ENCODE results near the gene SLC15A4. TPM values are rescaled to one million over a fixed set of nuclear protein-coding genes. Genes with fewer than 3 reads are reported as not detected.

Gene SLC15A4
- total RNA-seq, 2 donors from 2014 or later = 15.6 to 16.2 TPM

DNA sequence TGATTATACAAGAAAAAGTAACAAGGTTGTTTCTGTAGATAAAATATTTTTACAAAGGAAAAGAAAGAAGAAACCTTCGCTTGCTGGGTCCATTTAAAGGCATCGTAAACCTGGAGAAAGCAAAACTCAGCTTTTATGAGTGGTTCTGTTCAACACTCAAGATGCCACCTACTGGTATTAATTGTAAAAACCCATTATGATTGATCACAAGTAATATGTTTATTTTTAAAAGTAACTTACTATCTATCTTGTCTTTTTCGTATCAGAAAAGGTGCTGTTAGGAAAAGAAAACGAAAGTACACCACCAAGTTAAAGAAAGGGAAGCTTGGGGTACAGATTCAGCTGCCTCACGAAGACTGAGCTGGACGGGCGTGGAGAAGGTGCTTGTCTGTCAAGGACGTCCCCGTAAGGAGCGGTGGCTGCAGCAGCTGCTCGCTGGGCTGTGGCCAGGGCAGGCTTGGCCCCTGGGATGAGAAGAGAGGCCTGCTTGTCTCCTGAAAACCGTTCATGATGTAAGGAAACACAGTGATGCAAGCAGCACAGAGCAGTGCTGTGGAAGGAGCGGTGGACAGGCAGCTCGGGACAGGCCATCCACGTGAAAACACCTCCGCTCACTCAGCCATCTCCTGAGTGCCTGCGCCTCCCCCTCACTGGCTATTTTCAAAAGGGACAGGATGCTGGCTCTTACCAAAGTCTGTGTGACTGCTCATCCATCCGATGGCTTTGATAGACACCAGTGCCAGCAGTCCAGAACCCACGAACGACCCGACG is 25.0 kb downstream of the SLC15A4 start:
- ATAC-seq (no peak), DNase-seq (no peak)
- intact Hi-C loops (cut with DNase I) = no loop called here

DNA sequence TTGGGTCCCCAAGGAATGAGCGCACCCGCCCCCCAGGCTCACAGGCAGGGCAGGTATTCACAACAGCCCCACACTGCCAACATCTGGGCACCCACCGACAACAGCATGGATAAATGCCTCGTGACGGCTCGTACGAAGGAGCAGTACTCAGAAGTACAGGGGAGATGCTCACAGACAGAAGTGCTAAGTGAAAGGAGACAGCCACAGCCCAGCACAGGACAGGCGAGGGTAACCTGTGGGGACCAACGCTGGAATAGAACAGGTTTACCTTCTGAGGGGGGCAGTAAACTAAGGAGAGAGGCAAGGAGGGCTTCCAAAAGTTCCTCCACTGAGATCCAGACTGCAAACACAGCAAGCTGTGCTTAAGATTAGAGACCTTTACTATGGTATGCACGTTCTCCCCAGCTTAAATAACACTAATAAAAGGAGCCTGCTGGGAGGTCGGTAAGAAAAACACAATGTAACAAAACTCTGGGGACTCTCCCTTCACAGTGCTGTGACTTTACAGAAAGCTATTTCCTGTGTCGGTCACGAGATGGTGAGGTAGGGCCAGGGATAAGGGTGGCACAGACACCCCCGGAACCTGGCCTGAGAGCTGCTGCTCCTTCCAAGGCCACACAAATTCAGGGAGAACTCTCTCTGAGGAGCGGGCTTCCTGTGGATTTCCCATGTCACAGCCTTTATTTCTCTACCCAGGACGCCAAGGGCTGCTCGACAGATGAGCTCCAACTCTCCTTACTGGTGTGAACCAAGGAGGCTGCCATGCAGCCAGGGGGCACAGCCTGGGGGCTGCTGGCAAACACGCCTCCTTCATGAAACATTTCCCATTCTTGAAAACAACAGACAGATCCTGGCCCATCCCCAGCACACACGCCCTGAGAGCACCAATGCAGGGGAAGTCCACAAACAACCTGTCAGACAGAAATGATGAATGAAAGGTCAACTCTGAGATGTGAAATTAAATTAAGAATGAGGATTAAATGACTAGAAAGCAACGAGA is 26.3 kb downstream of the SLC15A4 start:
- no peak for ATAC-seq
- intact Hi-C loops (cut with DNase I) = no loop called here
- DNase-seq = no peak

DNA sequence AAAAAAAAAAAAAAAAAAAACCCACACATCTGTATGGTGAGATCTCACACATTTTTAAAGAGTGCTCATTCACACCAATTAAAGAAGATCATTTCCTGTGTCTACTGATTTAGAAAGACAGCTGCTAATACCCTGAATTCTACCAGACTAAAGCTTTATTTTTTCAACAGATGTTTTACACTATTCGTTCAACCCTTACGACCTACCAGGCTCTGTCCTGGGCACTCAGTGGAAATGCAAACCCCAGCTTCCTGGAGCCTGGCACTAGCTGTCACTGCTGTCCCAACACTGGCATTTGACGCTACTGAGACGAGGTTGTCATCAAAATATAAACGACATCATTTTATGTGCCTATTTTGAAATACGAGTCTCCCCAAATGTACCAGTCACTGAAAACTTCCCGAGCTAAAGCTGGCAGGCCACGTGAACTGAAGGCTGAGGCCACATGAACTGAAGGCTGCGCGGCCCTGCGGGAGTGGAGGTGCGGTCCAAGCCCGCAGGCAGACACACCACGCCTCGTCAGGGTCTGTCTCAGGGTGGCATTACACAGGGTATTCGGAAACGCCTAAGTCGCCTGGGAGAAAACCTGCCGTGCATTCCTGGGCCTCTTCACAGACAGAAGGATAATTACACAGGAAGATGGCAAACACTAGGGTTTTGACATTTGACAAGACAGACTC is 27.2 kb downstream of the SLC15A4 start:
- DNase-seq (no peak), ATAC-seq (no peak)
- intact Hi-C loops (cut with DNase I) = no loop called here

DNA sequence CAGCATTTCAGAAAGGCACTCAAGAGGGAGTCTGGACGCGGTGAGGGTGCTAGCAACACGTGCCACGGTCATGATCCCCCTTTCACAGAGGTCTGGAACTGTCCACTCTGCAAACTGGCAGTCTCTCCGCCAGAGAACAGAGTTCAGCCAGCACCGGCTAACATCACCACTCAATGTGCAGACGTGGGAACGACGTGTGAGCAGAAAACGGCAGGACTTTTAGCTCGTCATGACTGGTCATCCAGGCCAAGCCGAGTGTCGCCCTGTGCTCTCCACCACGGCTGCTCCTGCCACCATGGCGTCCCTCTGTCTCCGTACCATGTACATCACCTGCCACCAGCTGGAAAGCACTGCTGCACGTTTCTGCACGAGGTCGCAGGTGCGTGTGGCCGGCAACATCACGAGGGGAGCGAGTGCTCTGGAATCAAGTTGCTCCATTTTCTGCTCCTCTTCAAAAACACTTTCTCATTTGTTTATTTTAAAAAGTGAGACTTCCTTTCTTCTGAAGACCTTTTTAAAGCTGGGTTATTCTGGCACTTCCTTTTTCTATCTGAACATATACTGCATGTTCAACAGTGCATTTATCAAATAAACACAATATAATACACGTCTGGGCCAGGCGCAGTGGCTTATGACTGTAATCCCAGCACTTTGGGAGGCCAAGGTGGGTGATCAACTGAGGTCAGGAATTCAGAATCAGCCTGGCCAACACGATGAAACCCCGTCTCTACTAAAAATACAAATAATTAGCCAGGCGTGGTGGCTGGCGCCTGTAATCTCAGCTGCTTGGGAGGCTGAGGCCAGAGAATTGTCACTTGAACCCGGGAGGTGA is 28.0 kb downstream of the SLC15A4 start:
- no peak for DNase-seq
- intact Hi-C loops (cut with DNase I) = no loop called here
- ATAC-seq = no peak

DNA sequence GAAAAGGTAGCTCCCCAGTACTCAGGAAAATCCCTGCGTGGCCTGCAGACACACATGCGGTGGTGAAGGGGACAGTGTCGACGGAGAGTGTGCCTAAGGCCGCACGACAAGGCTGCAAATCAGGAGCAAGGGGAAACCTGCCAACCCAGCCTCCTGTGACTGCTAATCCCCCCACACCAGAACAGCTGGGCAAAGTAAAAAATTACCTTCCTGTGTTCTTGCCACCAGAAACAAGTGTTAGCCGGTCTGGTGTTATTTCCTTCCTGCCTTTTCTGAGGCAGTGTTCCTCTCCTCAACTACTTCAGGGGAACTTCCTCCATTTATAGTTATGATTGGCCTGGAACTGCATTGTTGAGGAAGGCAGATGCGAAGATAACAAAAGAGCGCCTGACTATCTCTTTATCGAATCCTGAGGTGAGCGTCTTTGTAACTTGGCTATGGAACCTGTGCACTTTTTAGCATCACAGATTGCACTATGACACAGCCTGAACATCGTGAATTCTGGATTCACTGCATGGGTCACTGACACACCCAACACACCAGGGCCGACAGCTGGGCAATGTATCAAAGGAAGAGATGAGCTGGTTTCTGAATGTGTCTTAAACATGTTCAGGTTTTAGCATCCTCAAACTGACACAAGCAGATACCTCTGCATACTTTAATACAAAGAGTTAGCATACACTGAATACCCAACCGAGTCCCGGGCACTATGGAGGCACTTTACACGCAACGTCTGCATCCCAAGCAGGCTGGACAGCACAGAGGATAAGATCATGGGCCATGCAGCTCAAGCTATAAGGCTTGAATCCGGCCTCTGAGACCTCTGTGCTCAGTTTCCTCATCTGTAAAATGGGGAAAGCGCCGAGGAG is 28.9 kb downstream of the SLC15A4 start:
- DNase-seq (no peak), ATAC-seq (no peak)
- intact Hi-C loops (cut with DNase I) = no loop called here

DNA sequence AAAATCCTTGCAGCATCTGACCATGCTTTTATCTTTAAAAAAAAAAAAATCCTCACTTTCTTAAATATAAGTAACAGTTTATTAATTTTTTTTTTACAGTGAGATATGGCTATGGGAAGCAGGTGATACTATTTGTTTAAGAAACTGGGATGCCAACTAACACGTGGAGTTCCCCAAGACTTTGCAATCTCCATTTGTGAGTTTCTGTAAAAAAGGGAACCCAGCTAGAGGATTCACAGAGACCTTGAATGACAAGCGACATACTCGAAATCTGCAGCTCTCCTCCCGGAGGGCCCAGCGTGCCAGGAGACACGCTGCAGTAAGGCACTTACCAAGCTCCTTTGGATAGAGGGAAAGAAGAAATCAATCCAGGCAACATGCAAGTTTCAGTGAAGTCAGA is 30.1 kb downstream of the SLC15A4 start:
- no peak for ATAC-seq
- intact Hi-C loops (cut with DNase I) = no loop called here
- DNase-seq = no peak

DNA sequence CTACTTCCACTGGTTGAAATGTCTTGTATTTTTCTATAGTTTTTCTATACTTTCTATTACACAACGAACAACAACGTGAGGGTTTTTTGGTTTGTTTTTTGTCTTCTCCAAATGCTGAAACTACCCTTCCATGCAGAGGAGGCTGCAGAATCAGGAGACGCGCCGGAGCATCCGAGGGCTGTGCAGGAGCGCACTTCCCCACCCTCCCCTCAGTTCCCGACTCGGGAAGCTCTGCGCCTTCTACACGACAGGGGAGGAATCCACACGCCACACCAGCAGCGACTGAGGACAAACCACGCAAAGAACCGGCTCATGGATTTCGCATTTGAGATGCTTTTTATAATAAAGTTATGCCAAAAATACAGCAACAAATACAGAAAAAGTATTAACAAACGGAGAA is 30.9 kb downstream of the SLC15A4 start:
- intact Hi-C loops (cut with DNase I) = no loop called here
- DNase-seq = no peak

DNA sequence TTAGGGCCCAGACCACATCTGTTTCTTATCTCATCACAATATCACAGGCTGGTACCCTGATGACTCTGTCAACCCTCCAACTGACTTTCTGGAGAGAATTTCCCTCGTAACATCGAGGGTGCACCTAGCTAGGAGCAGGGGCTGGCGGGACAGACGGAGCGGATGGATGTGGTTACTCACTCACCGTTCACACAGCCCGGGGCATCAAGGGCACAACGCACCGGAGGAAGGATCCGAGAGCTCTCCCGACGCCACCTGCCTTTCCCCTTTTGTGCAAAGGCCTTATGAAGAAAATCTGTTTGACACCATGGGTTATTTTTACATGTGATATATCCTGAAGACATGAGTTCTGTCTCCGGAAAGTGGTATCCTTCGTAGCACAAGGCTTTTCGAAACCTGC is 31.4 kb downstream of the SLC15A4 start:
- ATAC-seq (no peak), DNase-seq (no peak)
- intact Hi-C loops (cut with DNase I) = no loop called here

More for the DNA sequence above, 30.9 kb downstream of the SLC15A4 start:
- no peak for ATAC-seq

DNA sequence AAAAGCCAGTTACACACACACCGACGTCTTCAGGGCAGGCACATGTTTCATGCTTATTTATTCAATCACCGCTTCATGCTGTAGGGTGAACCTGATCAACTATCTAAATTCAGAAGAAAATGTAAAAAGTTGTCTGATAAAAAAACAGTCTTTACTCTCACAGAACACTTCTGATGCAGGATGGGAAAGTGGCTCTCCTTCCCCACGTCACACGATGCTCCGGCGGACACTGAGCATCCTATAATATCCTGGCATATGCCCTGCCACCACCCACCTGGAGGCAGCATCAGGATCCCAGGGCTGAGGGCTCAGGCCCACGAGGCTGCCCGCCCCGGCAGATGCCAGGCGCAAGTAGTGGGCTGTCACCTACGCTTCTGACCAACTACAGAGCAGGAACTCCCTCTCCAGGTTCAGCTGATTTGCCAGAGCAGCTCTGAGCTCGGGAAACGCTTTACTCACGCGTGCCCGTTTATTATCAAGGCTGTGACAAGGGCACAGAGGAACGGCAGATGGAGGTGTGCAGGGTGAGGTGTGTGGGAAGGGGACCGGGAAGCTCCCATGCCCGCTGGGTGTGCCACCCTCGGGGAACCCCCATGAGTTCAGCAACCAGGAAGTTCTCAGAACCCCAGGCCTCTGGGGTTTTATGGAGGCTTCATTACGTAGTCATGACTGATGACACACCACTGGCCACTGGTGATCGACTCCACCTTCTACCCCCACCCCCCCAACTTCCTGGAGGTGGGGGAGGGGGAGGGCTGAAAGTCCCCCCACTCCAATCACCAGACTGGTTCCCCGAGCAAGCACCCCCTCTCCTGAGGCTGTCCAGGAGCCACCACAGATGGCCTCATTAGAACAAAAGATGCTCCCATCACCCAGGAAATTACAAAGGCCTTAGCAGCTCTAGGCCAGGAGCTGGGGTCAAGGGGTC is 32.1 kb downstream of the SLC15A4 start:
- ATAC-seq (no peak), DNase-seq (no peak)
- intact Hi-C loops (cut with DNase I) = no loop called here

DNA sequence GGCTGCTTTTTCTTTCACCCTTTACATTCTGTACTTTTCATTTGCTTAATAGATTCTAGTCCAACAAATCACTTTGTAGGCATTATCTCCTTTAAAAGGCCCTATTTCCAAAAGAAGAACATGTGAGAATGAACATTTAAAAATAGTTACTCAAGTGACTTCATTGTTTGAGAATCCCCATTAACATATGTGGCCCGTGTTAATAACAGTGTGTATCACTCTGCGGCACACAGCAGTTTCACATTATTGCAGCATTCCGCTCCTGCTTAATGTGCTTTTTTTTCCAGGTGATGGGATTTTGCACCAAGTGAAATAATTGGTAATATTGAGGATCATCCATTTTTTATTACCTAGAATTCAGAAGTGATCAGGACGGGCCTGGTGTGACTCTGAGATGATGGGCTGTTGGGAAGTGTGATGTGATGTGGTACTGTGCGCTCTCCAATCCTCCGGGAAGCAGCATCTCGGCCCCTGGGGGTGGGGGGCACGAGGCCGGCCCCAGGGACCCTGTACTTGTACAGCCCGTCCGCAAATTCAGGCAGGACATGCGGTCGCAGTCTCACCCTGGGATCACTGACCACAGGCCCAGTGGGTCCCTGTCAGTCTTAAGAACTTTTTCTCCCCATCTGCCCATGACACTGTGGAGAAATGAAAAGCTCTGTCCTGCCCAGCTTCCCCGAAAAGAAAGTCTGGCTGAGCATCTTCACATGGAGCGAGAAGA is 32.9 kb downstream of the SLC15A4 start:
- peak in 1 of 2 donors; percentile 11 for ATAC-seq
- DNase-seq = no peak
- intact Hi-C loops (cut with DNase I) = no loop called here

DNA sequence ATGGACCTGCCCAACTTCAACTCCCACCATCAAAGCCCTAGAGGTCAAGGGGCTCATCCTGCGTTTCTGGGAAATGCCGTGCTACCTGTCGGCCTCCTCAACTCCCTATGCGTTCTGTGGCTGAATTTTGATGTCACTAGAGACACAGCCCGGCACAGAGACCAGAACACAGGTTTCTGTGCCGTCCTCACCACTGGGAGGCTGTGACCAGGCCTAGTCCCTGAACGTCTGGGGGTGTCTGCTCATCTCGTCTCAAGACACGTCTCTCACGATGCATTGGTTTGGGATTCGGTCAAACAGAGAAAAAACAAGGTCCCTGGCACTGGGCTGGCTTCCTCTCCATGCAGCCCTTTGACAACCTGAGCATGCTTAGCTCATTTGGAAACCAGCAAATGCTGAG is 33.5 kb downstream of the SLC15A4 start:
- DNase-seq = no peak
- intact Hi-C loops (cut with DNase I) = no loop called here

DNA sequence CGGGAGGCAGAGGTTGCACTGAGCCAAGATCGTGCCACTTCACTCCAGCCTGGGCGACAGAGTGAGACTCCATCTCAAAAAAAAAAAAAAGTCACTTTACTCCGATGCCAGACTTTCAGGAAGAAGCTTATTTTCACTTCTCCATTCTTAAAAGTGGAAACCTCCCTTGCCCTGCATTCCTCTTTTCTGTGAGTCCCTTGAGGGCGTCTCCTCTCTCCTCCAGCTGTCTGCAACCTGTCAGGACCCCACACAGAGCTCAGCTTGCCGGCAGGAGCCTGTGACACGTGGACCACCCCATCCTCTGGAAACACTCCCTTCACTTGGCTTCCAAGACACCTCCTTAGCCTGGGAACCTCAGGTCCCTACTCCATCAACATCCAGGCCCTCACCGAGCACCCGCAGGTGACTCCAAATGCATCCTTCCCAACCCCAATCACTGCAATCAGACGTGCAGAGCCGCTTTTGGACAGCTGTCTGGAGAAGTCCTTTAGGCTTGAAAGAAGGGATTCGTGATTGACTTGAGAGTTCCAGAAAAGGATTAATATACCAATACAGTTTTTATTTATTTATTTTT is 34.3 kb downstream of the SLC15A4 start:
- DNase-seq (no peak), ATAC-seq (peak in 1 of 2 donors; percentile 22)
- intact Hi-C loops (cut with DNase I) = loop anchor here in 1 of 2 donors (10.0 kb wide), 1 partner anchor 1125 kb away; no protein-coding TSS in a partner anchor

More for the DNA sequence above, 33.5 kb downstream of the SLC15A4 start:
- ATAC-seq = no peak

DNA sequence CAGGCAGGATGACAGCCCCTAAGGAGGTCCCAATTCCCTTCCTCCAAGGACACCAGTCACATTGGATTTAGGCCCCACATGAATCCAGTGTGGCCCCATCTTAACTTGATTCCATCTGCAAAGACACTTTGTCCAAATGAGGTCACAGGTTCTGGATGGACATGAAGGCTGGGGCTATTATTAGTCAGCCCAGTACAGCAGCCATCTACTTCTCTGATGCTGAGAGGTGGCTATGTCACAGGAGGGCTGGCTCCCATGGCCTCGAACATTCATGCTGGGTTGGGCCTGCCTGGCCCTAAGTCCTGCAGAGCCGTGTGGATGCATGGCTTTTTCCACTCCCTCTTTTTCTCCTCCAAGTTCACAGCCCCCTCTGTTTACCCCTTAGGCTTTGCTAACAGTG is 35.9 kb downstream of the SLC15A4 start:
- ATAC-seq (no peak), DNase-seq (no peak)
- intact Hi-C loops (cut with DNase I) = loop anchor here in 1 of 2 donors (10.0 kb wide), 1 partner anchor 1127 kb away; no protein-coding TSS in a partner anchor

DNA sequence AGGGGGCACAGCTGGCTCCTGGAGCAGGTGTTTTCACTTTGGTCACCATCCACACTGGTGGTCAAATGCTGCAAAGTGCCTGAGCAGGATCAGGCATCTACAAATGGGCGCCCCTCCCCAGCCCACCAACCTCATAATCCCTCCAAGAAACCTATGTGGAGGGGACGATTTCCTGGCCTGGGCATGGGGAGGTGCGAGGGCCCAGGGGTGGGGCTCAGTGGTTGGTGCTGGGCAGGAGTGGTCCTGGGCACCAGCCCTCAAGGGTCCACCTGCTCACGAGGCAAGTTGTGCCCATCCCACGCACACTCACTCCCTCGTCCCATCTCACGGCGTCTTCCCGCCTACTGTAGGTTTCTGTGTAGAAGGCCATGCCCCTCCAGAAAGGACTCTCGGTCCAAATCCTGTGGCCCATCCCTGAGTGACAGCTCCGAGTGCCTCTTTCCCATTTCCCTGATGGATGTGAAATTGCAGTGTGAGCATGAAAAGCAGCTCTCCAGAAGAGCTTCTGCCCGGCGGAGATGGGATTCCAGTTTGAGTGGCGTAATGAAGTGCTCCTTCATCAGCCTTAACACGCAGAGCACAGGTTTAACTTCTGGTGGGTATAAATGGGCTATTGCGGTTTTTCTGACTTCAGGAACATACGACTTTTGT is 36.9 kb downstream of the SLC15A4 start:
- no peak for ATAC-seq
- intact Hi-C loops (cut with DNase I) = loop anchor here in 1 of 2 donors (10.0 kb wide), 1 partner anchor 1128 kb away; no protein-coding TSS in a partner anchor
- no peak for DNase-seq
